GM19351 (cell line): ENCODE data around the gene EEPD1.

Source experiments
- ATAC-seq: cut with Tn5 transposase; IDR thresholded peaks from one replicate; pipeline ENCODE4 v1.9.1; 2021; ENCODE audit warnings: mild to moderate bottlenecking, moderate library complexity; ENCODE audit not compliant: unreplicated experiment

The EEPD1 gene

GRCh38 chr7:36188906-36189305, 35.9 kb downstream of the EEPD1 start:
- no peak for ATAC-seq

DNA sequence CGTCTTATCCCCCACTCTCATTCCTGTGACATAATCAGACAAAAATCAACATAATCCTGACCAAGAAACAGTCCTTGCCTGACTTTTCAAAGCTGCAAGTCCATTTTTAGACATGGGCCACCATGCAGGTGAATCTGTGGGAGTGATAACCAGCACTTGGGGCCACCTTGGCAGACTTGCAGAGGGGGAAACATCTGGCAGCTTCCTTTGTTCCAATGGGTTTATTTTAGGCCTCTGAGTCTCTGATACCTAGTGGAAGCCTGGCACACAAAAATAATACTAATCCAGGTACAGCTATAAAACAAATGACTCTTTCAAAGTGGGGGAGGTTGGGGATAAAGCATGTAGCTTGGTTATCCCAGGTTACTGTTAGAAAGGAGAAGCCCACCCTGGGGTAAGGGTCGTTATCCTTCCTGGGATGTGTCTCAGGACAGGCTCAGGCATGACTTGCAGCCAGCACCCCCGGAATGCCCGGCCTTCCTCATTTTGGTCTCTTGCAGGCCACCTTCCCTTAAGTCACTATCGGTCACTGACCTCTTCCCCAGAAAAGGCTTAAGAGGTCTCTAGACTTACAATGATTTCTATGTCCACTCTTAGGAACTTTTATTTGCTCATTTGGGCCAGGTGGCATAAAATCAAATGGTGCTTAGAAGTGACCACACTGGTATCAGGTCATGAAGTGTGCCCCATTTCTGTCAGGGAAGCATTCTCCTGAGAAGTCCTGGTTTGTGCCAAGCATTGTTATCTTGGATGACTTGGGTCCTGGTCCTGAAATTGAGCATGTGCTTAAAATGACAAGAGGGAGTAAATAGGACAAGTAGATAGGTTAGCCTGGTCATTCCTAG, 37.6 kb downstream of the EEPD1 start:
- no peak for ATAC-seq

- peak; percentile 29 for ATAC-seq
These were observed 38.4 kb downstream of the EEPD1 start for GRCh38 chr7:36191292-36191920.

DNA sequence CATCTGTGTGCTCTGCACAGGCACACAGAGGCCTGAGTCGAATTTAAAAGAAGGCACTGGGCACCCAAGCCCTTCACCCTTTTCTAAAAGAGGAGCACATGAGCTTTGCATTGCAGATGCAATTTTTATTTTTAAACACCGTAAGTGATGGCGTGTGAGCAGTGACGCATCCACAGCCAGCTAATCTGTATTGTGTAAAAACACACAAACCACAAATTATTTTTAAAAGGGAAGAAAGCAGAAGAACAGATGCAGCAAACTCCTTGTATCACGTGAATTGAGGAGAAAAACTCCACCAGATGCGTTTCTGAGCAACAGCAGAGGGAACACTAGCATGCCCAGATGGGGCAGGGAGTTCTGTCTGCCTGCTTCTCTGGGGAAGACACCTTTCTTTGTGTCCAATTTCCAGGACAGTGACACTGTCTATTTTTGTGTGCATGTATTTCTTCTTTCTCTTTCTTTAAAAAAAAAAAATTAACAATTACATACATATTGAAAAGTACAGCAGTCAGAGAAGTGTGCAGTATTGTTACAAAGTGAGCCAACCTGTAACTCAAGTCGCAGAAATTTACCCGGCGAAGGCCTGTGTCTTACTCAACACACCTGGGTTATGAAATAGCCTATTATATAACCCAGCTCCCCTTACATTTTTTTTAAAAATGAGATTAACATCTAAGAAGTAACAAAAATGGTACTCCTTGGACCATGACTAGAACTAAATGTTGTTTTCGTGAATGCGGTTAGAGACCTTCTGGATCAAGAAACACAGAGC, 39.2 kb downstream of the EEPD1 start:
- ATAC-seq, result peak; percentile 56

- ATAC-seq, result no peak
These were observed 39.8 kb downstream of the EEPD1 start for GRCh38 chr7:36192877-36193276.

DNA sequence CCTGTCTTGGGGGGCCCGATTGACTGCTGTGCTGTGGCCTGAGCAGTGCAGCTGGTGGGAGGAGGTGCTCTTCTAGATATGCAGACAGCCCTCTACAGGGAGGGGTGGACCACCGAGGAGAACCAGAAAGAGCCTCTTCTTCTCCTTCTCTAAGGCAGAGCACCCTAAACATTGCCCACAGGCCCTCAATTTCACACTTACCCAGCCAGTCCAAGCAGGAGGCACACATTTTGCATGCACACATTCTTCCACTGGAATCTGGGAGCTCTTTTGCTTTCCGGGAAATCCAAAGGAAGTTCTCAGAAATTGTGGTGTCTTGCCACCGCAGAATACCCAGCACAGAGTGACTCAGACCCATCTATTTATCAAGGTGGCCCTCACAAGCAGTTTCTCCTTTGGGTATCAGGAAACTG, 45.8 kb downstream of the EEPD1 start:
- ATAC-seq, result no peak

DNA sequence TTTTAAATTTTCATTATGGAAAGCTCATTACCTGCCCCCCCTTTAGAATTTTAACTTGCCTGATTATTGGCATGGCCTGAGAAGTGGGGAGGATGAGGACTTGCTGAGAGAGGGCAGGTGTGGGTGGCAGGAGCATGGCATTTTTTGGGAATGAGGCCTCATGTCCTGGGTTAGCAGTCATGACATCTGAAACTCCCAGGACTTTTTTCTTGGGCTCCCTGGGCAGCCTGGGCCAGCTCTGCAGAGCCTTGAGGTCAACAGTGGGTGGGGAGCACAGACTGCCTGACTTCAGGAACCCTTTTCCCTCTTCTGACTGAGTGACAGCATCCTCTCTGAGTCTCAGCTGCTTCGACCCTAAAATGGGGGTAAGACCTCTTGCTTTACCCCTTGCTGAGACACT, 46.3 kb downstream of the EEPD1 start:
- ATAC-seq, result no peak

GRCh38 chr7:36201122-36201723, 48.2 kb downstream of the EEPD1 start:
- ATAC-seq, result no peak

GRCh38 chr7:36202398-36202797, 49.3 kb downstream of the EEPD1 start:
- no peak for ATAC-seq

GRCh38 chr7:36203071-36203790, 50.2 kb downstream of the EEPD1 start:
- no peak for ATAC-seq

DNA sequence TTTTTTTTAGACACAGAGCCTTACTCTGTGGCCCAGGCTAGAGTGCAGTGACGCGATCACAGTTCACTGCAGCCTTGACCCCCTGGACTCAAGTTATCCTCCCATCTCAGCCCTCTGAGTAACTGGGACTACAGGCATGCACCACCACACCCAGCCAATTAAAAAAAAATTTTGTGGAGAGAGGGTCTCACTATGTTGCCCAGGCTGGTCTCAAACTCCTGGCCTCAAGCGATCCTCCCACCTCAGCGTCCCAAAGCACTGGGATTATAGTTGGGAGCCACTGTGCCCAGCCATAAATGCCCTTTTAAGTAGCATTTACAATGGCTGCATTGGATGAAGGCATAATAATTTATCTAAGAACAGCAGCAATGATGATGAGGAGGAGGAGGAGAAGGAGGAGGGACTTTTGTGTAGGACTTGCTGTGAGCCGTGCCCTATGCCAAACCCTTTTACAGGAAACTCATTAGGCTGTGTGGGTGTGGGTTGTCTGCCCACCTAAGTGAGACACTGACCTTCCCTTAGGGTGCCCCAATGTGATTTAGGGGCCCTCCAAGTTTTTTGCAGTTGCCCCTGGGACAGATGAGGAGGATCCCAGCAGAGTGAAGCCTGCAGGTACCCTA, 51.1 kb downstream of the EEPD1 start:
- ATAC-seq, result no peak

DNA sequence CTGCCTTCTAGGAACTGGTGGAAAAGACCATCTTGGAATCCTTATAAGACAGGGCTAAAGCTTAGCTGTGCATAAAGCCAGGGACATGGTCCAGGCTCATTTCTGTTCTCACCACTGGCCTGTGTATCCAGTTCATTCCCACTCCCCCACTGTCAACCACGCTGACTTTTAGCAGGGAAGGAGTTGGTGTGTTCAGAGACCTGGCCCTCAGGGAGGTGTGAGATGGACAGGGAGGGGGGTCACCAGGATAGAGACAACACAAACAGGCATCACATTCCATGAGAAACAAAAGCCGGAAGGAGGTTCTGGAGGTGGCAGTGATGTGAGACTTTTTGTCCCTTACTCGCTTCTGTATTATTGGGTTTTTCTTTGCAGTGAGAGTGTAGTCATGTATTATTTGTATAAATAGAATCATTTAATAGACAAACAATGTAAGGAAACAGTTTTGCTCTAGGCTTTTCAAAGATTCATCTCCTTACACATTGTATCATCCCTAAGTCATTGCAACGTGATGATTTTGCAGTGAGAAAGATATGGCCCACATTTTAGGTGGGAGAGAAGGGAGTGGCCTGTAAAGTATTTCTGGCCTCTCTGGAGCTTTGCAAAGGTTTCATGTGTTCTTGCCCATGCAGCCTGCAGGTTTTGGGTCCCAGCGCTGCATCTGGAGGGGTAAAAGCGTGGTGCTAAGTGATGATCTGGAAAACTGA, 52.0 kb downstream of the EEPD1 start:
- no peak for ATAC-seq

DNA sequence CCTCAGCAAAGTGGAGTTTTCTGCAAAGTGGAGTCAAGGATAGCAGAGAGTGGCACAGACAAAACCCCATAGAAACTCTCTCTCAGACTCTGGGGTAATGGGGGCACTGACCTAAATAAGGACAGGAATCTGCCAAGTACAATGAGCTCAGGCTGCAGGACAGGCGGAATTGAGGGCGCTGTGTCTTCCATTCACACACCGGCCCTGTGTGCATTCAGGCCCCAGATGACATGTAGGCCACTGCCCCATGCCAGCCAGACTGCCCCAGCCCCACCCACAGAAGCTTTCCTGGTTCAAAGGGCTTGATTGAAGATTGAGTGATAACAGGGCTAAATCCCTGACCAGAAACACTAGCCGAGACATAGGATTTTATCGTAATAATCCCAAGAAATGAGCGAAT, 52.7 kb downstream of the EEPD1 start:
- ATAC-seq, result no peak

GRCh38 chr7:36207451-36208291, 54.6 kb downstream of the EEPD1 start:
- no peak for ATAC-seq

DNA sequence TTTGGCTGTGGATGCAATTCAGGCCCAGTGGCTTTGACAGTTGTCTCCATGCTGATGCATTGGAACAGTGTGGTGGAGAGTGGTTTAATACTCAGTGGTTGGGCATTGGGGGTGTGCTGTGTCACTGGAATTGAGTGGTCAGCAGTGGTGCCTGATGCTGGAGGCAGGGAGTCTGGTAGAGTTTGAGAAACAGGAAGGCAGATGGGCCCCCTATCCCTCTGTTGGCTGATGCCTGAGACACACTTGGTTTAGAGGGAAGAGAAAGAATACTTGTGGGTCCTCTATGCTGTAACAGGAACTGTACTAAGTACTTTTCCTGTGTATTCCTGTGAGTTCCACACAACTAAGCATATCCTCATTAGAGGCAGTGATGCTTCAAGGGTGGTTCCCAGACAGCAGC, 55.4 kb downstream of the EEPD1 start:
- ATAC-seq, result no peak

DNA sequence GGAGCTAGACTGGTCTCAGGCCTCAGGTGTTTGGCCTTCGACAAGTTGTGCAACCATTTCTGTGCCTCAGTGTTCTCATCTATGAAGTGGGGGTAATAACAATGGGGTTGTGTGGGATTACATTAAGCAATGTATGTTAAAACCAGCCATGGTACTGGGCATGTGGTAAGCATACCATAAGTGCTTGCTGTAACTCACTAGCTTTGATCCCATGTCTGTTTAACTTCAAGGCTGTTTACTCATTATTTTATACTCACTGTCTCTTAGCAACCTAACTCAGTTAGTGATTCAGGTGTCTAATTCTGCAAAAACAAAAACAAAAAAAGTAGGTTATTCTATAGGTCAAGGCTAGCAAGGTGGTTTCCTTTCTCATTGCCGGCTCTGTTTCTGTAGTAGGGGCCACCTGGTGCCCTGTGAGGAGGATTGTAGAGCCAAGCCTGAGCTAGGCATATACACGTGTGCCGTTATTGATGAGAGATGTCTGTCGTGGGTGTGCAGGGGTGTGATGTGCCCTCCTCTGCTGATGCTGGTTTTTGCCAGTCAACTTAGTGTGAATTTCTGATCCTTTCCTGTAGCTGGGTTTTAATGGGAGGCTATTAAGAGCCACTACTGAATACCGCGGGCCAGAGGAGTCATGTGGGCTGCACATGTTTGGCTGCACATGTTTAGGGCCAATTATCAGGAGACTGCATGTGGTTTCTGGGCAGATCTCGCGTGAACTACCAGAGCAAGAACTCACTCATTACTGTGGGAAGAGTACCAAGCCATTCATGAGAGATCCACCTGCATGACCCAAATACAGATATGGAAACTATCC, 56.2 kb downstream of the EEPD1 start:
- no peak for ATAC-seq

DNA sequence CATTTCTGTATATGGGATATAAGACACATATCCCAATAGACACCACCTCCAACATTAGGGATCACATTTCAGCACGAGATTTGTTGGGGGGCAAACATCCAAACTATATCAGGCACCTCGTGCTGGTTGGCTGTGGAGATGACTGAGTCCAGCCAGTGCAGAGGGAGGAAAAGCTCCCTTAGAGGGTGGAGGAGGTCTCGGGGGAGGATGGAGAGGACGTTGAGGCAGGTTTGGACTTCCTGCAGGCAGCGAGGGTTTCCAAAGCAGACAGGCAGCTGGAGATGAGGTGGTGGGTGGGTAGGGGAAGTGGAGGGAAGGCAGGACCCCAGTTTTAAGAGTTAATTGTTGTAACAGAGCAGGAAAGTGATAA, 56.7 kb downstream of the EEPD1 start:
- no peak for ATAC-seq
